Right hindlimb (tissue), 1 donor: Measurements from ENCODE around the gene DSCAML1.
A peak's percentile ranks its signal among the peaks of the same experiment; 100 is the strongest.

Experiments
- DNase-seq: peaks from one replicate; pipeline ENCODE4 v3.0.0-alpha.2; 2018

Gene DSCAML1

GRCh38 chr11:117796872-117797529 lies at the start of gene DSCAML1:
TSS of gene DSCAML1 (minus strand) at chr11:117797216. CDS start at chr11:117797079, 137 bp downstream.
- DNase-seq, result no peak

- peak; percentile 81 for DNase-seq
Measured at GRCh38 chr11:117843666-117844484, 46.9 kb upstream of the DSCAML1 start.

- no peak for DNase-seq
Measured at GRCh38 chr11:117842131-117842941, 45.3 kb upstream of the DSCAML1 start.

- DNase-seq, result no peak
Measured at GRCh38 chr11:117841551-117842031, 44.6 kb upstream of the DSCAML1 start.

- no peak for DNase-seq
Measured at GRCh38 chr11:117840881-117841550, 44.0 kb upstream of the DSCAML1 start.

- DNase-seq, result no peak
Measured at GRCh38 chr11:117839936-117840813, 43.2 kb upstream of the DSCAML1 start.

GRCh38 chr11:117839380-117839881 lies 42.4 kb upstream of the DSCAML1 start:
- no peak for DNase-seq

- no peak for DNase-seq
Measured at GRCh38 chr11:117838901-117839300, 41.9 kb upstream of the DSCAML1 start.

- DNase-seq, result no peak
Measured at GRCh38 chr11:117837791-117838190, 40.8 kb upstream of the DSCAML1 start.

GRCh38 chr11:117837070-117837776 lies 40.2 kb upstream of the DSCAML1 start:
- no peak for DNase-seq

- DNase-seq, result no peak
Measured at GRCh38 chr11:117836077-117836960, 39.3 kb upstream of the DSCAML1 start.

GRCh38 chr11:117835576-117835975 lies 38.6 kb upstream of the DSCAML1 start:
- DNase-seq, result no peak

- no peak for DNase-seq
Measured at GRCh38 chr11:117834838-117835443, 37.9 kb upstream of the DSCAML1 start.

GRCh38 chr11:117834068-117834810 lies 37.2 kb upstream of the DSCAML1 start:
- DNase-seq, result no peak

GRCh38 chr11:117833401-117833891 lies 36.4 kb upstream of the DSCAML1 start:
- peak; percentile 55 for DNase-seq

- DNase-seq, result no peak
Measured at GRCh38 chr11:117832511-117832910, 35.5 kb upstream of the DSCAML1 start.

GRCh38 chr11:117831661-117832415 lies 34.8 kb upstream of the DSCAML1 start:
- no peak for DNase-seq
